Endodermal cell (in vitro differentiated cells): ENCODE measurements around the gene C14orf93. TPM values are rescaled to one million over a fixed set of nuclear protein-coding genes. Genes with fewer than 3 reads are reported as not detected.
A peak's percentile ranks its signal among the peaks of the same experiment; 100 is the strongest.

ENCODE experiments used
- DNase-seq: peaks from one replicate; pipeline ENCODE4 v3.0.0-alpha.2; 2017
- H3K27ac ChIP-seq: 2 replicates; pipeline ENCODE4 v1.5.1; 2013; ENCODE audit warnings: mild to moderate bottlenecking, low read depth, low read length, moderate library complexity
- H3K27me3 ChIP-seq: 2 replicates; pipeline ENCODE4 v1.6.1; 2013; ENCODE audit warnings: mild to moderate bottlenecking, low read length, moderate library complexity; ENCODE audit not compliant: insufficient read depth, control insufficient read depth, poor library complexity, severe bottlenecking
- H3K36me3 ChIP-seq: 2 replicates; pipeline ENCODE4 v1.7.0; 2013; ENCODE audit warnings: mild to moderate bottlenecking, low read length, moderate library complexity; ENCODE audit not compliant: control insufficient read depth, insufficient read depth
- H3K4me1 ChIP-seq: one replicate; pipeline ENCODE4 v1.7.0; 2013; ENCODE audit warnings: low read length; ENCODE audit not compliant: control insufficient read depth, insufficient read depth
- H3K4me3 ChIP-seq: 2 replicates; pipeline ENCODE4 v1.5.1; 2013; ENCODE audit warnings: mild to moderate bottlenecking, low read length, moderate library complexity
- H3K9ac ChIP-seq: 2 replicates; pipeline ENCODE4 v1.6.1; 2013; ENCODE audit warnings: mild to moderate bottlenecking, low read length, moderate library complexity; ENCODE audit not compliant: poor library complexity, severe bottlenecking; ENCODE audit errors: extremely low read depth
- H3K9me3 ChIP-seq: 2 replicates; pipeline ENCODE4 v1.6.1; 2013; ENCODE audit warnings: mild to moderate bottlenecking, low read length, moderate library complexity; ENCODE audit not compliant: control insufficient read depth
- H3K27ac Mint-ChIP-seq: 2 replicates; pipeline ENCODE4 v1.8.0; 2020; ENCODE audit warnings: mixed read lengths
- H3K27me3 Mint-ChIP-seq: 2 replicates; pipeline ENCODE4 v1.8.0; 2021; ENCODE audit warnings: mild to moderate bottlenecking, mixed read lengths; ENCODE audit not compliant: insufficient read depth
- H3K36me3 Mint-ChIP-seq: 2 replicates; pipeline ENCODE4 v1.8.0; 2020; ENCODE audit warnings: low read depth, mixed read lengths
- H3K4me1 Mint-ChIP-seq: 2 replicates; pipeline ENCODE4 v1.8.0; 2020; ENCODE audit warnings: mixed read lengths
- H3K4me3 Mint-ChIP-seq: 2 replicates; pipeline ENCODE4 v1.8.0; 2020; ENCODE audit warnings: mild to moderate bottlenecking, moderate library complexity, mixed read lengths
- H3K9me3 Mint-ChIP-seq: 2 replicates; pipeline ENCODE4 v1.8.0; 2020; ENCODE audit warnings: mild to moderate bottlenecking, mixed read lengths
- CTCF ChIP-seq: fragments of 200-600 bp; sonication (generic); conservative IDR thresholded peaks from 2 replicates; pipeline ENCODE4 v1.5.0; 2021; ENCODE audit warnings: antibody characterized with exemption, mild to moderate bottlenecking
- WGBS, 2 experiments: methylation state at CpG; one replicate each; pipeline versions ENCODE4 v1.1.5 to v1.1.7; 2013; ENCODE audit warnings: missing lambda C conversion rate in 2 of 2, mixed read lengths in 1 of 2; ENCODE audit not compliant: insufficient coverage in 1 of 2, insufficient read length in 1 of 2; 5-methylcytosine and 5-hydroxymethylcytosine counted together
- total RNA-seq, 2 donors: library from RNA; stranded (reverse); fragmentation: NEBNext Ultra II Directional in 1 of 2; extraction: Animal tissue kit (Norgen Biotek cat#: 25700) in 1 of 2; gene quantifications; 2 replicates in 1 of 2; 3 replicates in 1 of 2; pipeline ENCODE4 v1.2.1, GENCODE V29; 2021

C14orf93 gene
- total RNA-seq, 2 donors from 2014 or later: 7.0 to 9.4 TPM

GRCh38 chr14:23021889-23022442 is 12.0 kb upstream of the C14orf93 start:
- Histone ChIP-seq H3K4me1 (peaks cover 15% of the 10 kb centered on the region), H3K36me3 (peaks cover 19% of the 10 kb centered on the region), H3K9ac (no peak overlapping the region), H3K27me3 (no peaks in the 10 kb centered on the region), H3K9me3 (no peaks in the 10 kb centered on the region), H3K4me3 (no peak overlapping the region), H3K27ac (no peak overlapping the region)
- no peak overlapping the region for H3K27ac Mint-ChIP-seq
- DNase-seq: no peak
- peaks cover 19% of the 10 kb centered on the region for H3K36me3 Mint-ChIP-seq
- peaks cover 54% of the 10 kb centered on the region for H3K4me1 Mint-ChIP-seq
- no peak for TF ChIP-seq CTCF
- no peak overlapping the region for H3K4me3 Mint-ChIP-seq
- WGBS, 2 experiments: 91 to 97% methylated on average over 6 to 7 of the region's 7 CpGs
- no peaks in the 10 kb centered on the region for H3K9me3 Mint-ChIP-seq
- H3K27me3 Mint-ChIP-seq: no peaks in the 10 kb centered on the region

- Histone ChIP-seq H3K27me3 (no peaks in the 10 kb centered on the region), H3K36me3 (peaks cover 19% of the 10 kb centered on the region), H3K9me3 (no peaks in the 10 kb centered on the region), H3K4me1 (peaks cover 15% of the 10 kb centered on the region), H3K9ac (no peak overlapping the region), H3K4me3 (no peak overlapping the region), H3K27ac (no peak overlapping the region)
- no peaks in the 10 kb centered on the region for H3K9me3 Mint-ChIP-seq
- no peak for DNase-seq
- WGBS, 2 experiments: 75 to 92% methylated on average over 9 of the region's 9 CpGs
- no peak overlapping the region for H3K4me3 Mint-ChIP-seq
- TF ChIP-seq CTCF: no peak
- H3K36me3 Mint-ChIP-seq: peaks cover 19% of the 10 kb centered on the region
- no peak overlapping the region for H3K27ac Mint-ChIP-seq
- no peaks in the 10 kb centered on the region for H3K27me3 Mint-ChIP-seq
- peaks cover 54% of the 10 kb centered on the region for H3K4me1 Mint-ChIP-seq
Observed at GRCh38 chr14:23021434-23021833, 11.5 kb upstream of the C14orf93 start.

- no peak overlapping the region for H3K4me3 ChIP-seq
- peaks cover 15% of the 10 kb centered on the region for H3K4me1 ChIP-seq
- H3K27ac ChIP-seq: no peak overlapping the region
Observed at GRCh38 chr14:23020143-23021128, 10.5 kb upstream of the C14orf93 start.

More at GRCh38 chr14:23020143-23021128, 10.5 kb upstream of the C14orf93 start:
- H3K36me3 Mint-ChIP-seq: peaks cover 10% of the 10 kb centered on the region
- H3K27me3 ChIP-seq: no peaks in the 10 kb centered on the region
- H3K4me3 Mint-ChIP-seq: no peak overlapping the region
- H3K36me3 ChIP-seq: peaks cover 9% of the 10 kb centered on the region
- no peak overlapping the region for H3K27ac Mint-ChIP-seq
- DNase-seq: peak; percentile 73
- peaks cover 48% of the 10 kb centered on the region for H3K4me1 Mint-ChIP-seq
- H3K9me3 Mint-ChIP-seq: no peaks in the 10 kb centered on the region
- peak; percentile 36 for TF ChIP-seq CTCF
- H3K9me3 ChIP-seq: no peaks in the 10 kb centered on the region
- H3K9ac ChIP-seq: no peak overlapping the region
- no peaks in the 10 kb centered on the region for H3K27me3 Mint-ChIP-seq
- WGBS, 2 experiments: 74 to 78% methylated on average over 4 to 7 of the region's 7 CpGs
